AG09319 (cell line): ENCODE measurements around the gene PDE4D.

Experiments used
- DNase-seq: peaks from one replicate; pipeline ENCODE4 v3.0.0-alpha.2; 2010; ENCODE audit warnings: low read depth; ENCODE audit errors: extremely low read depth
- TF ChIP-seq, protein P1 (sequence below): IDR thresholded peaks from 2 replicates; pipeline ENCODE4 v1.5.1; 2011; ENCODE audit warnings: low read depth, mild to moderate bottlenecking, inconsistent platforms, low read length, moderate library complexity

The PDE4D gene

DNA sequence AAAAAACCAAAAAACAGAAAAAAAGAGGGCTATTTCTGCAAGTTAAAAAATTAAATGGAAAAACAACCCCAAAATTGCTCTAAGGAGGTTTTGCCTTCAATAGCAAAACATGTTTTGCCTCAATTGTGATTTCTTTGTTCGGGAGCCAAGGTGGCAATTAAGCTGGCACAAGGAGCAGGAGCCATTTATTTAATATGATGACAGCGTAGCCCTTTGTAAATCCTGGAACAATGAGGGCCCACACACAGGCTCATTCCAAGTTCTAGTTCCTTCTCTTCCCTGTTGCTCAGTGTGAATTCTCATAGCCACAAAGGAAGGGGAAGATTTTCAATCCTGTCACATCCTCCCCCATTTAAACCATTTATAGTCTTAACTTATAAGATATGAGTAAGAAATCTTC is 353.2 kb downstream of the PDE4D start:
- TF ChIP-seq, protein P1, sequence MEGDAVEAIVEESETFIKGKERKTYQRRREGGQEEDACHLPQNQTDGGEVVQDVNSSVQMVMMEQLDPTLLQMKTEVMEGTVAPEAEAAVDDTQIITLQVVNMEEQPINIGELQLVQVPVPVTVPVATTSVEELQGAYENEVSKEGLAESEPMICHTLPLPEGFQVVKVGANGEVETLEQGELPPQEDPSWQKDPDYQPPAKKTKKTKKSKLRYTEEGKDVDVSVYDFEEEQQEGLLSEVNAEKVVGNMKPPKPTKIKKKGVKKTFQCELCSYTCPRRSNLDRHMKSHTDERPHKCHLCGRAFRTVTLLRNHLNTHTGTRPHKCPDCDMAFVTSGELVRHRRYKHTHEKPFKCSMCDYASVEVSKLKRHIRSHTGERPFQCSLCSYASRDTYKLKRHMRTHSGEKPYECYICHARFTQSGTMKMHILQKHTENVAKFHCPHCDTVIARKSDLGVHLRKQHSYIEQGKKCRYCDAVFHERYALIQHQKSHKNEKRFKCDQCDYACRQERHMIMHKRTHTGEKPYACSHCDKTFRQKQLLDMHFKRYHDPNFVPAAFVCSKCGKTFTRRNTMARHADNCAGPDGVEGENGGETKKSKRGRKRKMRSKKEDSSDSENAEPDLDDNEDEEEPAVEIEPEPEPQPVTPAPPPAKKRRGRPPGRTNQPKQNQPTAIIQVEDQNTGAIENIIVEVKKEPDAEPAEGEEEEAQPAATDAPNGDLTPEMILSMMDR, result no peak
- DNase-seq, result no peak

DNA sequence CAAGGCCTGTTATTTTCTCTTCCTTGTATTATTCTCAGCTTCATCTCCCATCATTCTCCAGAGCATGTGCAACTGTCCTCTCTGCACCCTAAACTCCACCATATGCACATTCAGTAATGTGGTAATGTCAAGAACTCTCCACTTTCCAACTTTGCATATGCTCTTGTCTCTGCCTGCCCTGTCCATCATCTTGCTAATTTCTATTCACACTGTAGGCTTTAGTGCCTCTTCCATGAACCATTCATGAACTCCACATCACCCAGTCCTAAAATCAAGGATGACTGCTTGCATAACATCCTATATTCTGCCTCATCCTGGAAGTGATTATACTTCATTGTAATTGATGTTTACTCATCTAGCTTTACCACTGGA is 354.8 kb downstream of the PDE4D start:
- TF ChIP-seq, protein P1, result no peak
- DNase-seq, result no peak

DNA sequence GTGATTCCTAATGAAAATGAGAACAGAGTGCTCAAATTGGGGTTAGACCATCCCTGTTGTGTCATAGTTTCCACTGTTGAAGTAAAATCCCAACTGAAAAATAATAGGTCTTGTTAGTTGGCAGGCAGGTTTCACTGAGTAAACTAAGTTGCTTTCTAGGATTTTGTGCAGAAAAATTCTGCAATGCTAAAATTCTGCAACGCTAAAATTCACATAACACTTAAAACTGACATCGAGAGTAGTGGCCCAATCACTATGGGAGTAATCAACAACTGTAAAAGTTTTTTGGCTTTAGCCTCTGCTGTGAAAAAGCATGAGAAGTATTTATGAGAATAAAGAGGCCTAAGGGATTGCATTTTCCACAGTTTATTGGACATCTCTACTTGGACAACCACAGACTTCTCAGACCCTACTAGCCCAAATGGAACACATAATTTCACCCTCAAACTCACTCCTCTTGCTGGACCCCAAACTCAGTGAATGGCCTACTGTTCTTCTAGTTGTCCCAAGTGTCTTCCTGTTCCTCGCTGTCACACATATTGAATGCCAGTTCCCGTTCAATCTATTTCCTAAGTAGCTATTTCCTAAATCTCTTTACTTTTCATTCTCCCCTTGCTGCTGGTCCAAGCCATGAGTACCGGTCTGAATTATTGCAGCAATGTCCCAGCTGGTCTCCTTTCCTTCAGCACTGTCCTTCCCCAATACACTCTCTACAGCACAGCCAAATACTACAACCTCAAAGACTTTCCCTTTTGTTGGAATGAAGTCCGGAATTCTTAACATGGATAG is 355.4 kb downstream of the PDE4D start:
- TF ChIP-seq, protein P1, result no peak
- DNase-seq, result no peak

DNA sequence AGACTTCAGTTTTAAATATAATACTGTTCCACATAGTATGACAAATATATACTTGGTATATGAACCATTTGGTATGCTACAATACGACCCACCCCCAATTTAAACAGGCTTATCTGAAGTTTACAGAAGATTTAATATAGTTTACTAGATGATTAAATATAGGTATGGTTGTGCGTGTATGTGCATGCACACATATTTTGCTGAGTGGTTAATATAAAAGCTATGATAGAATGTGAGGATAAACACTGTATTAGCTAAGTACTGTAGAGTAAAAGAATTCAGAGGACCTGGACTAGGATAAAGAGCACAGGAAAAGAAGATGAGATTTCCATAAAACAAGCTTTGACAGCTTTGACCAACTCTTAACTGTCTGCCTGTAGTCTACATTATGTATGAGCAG is 356.7 kb downstream of the PDE4D start:
- DNase-seq, result no peak
- TF ChIP-seq, protein P1, result no peak

DNA sequence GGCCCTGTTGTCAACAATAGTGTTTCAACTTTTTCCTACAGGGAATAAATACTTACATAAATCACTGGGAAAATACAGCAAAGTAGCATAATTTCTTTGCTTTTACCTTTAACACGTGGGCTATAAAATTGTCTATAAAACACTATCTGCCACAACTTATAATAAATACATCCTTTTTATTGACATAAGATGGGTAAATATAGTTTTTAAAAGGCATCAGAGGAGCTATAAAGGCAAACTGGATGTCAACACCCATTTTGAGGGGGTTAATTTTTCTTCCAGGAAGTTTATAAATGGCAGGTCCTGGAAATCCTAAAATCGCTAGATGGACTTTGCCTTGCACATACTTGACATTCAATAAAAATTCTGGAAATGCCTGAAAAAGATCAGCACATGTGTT is 358.0 kb downstream of the PDE4D start:
- TF ChIP-seq, protein P1, result no peak
- no peak for DNase-seq

DNA sequence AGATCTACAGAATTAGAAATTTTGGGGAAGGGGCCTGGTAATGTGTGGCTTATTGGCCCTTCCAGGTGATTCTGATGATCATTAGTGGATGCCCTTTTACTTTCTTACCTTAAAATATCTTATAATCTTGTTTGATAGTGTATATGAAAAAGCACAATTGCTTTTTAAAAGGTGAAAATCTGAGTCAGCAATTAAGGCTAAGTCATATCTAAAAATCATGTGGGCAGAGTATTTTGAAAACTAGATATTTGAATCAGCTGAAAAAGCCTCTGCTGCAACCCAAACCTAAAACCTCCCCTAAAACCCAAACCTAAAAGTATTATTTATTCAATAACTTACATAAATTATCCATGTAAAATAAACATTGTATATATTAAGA is 359.8 kb downstream of the PDE4D start:
- TF ChIP-seq, protein P1, result no peak
- DNase-seq, result no peak

DNA sequence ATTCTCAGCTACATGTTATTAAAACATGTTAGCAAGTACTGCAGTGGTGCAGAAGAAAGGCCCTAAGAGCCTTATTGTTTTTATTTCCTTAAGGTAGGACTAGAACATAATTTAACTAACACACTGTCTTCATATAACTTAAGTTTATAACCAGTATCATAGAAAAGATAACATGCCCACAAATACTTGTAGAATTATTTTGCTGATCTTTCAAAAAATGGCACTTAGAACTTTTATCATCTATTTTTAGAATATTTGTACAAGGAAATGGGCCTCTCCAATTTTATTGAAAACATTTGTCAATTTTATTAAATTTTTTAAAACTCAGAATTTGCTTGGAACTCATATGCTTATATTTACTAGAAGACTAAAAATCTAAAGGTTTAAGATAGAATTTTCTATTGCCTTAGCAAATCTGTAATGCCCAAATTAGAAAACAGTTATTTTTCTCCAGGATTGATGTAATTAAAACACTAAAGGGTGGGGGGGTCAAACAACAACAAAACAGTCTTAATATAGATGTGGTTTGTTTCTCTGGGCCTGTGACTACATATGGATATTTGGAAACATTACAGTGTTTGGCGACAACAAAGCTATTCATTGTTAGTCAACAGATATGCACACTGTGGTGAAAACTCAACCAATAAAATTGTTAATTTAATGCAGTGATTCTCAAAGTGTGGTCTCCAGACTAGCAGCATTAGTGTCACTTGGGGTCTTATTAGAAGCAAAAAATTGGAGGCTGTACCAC is 360.4 kb downstream of the PDE4D start:
- no peak for DNase-seq
- TF ChIP-seq, protein P1, result no peak
